K562 (cell line): ENCODE results near the gene NAV2.

Experiments
- CBX1 ChIP-seq: sonication (generic); IDR thresholded peaks from 2 replicates; pipeline ENCODE4 v1.6.1; 2016; ENCODE audit warnings: antibody characterized with exemption, low read depth, mild to moderate bottlenecking
- EGR1 ChIP-seq: fragments of 450-650 bp; conservative IDR thresholded peaks from 2 replicates; pipeline ENCODE4 v1.6.1; 2017; ENCODE audit warnings: mild to moderate bottlenecking
- ETV6 ChIP-seq, 3 experiments: fragments of 150-350 bp in 1 of 3; sonication (generic) in 1 of 3; formaldehyde crosslinking in 1 of 3; IDR thresholded peaks; 2 replicates each; pipeline versions ENCODE4 v1.6.1 to v1.8.0; 2014 to 2022; ENCODE audit warnings: borderline replicate concordance in 2 of 3, low read depth in 2 of 3, antibody characterized with exemption in 1 of 3, low read length in 1 of 3, mild to moderate bottlenecking in 1 of 3, missing genetic modification reagents in 1 of 3
- JUNB ChIP-seq: fragments of 450-650 bp; formaldehyde crosslinking; conservative IDR thresholded peaks from 2 replicates; pipeline ENCODE4 v1.4.0; 2020; ENCODE audit warnings: mild to moderate bottlenecking
- MTA3 ChIP-seq: fragments of 450-650 bp; formaldehyde crosslinking; IDR thresholded peaks from 2 replicates; pipeline ENCODE4 v1.6.1; 2017; ENCODE audit warnings: mild to moderate bottlenecking, borderline replicate concordance
- POLR2A ChIP-seq: fragments of 450-650 bp; conservative IDR thresholded peaks from 2 replicates; pipeline ENCODE4 v1.6.1; 2016
- POLR2AphosphoS5 ChIP-seq: IDR thresholded peaks from 2 replicates; pipeline ENCODE4 v1.6.1; 2011; ENCODE audit warnings: mild to moderate bottlenecking, low read depth, low read length, moderate library complexity; ENCODE audit not compliant: control insufficient read depth, insufficient read depth
- PTBP1 ChIP-seq: fragments of 200-400 bp; formaldehyde crosslinking; IDR thresholded peaks from 2 replicates; pipeline ENCODE4 v1.6.1; 2017; ENCODE audit warnings: low read depth, low read length
- SMC3 ChIP-seq: conservative IDR thresholded peaks from 2 replicates; pipeline ENCODE4 v1.6.1; 2011; ENCODE audit warnings: low read depth, low read length, improper control_type of control experiment; ENCODE audit not compliant: insufficient read depth
- ZNF311 ChIP-seq: fragments of 250-450 bp; sonication (Bioruptor Pico); IDR thresholded peaks from 2 replicates; pipeline ENCODE4 v1.4.0; 2020; ENCODE audit warnings: mild to moderate bottlenecking, moderate library complexity
- ZNF408 ChIP-seq: fragments of 250-450 bp; sonication (Bioruptor Pico); IDR thresholded peaks from 2 replicates; pipeline ENCODE4 v1.4.0; 2020; ENCODE audit warnings: low read depth, mild to moderate bottlenecking, moderate library complexity
- TF ChIP-seq, protein P1 (sequence below), 2 experiments: IDR thresholded peaks; 2 replicates each; pipeline ENCODE4 v1.6.1; 2011; ENCODE audit warnings: borderline replicate concordance in 1 of 2, control low read depth in 1 of 2, low read depth in 1 of 2, low read length in 1 of 2, mild to moderate bottlenecking in 1 of 2, mixed read lengths in 1 of 2, moderate library complexity in 1 of 2; ENCODE audit not compliant: insufficient read depth in 1 of 2, insufficient read length in 1 of 2, poor library complexity in 1 of 2, severe bottlenecking in 1 of 2; ENCODE audit errors: extremely low read depth in 1 of 2

DNA sequence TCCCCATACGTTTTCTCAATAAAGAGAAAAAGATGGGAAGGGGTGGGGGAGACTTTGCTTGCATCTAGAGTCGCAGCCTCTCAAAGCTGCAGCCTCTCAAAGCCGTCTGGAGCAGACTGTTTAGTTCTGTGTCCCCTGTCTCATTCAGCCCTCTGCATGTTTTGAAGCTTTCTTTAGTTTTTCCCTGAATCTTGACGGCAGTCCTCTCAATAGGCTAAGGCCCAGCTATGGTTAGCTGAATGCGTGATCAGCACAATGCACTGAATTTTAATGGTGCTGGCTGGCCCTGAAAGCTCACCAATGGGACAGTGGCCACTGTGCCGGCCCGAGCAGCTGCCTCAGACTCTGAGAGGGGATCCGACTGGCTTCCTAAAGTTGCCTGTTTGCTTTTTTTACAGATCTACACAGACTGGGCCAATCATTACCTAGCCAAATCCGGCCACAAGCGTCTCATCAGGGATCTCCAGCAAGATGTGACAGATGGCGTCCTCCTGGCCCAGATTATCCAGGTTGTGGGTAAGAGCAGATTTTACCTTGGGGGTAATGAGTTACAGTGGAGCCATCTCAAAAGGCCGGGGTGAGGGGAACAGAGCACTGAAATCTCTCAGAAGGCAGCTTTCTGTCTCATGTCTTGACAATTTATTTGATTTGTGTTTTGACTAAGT is 119.6 kb downstream of the NAV2 start:
- TF ChIP-seq SMC3 (no peak), ZNF408 (no peak), CBX1 (no peak), MTA3 (no peak), PTBP1 (no peak), JUNB (no peak), POLR2AphosphoS5 (no peak), EGR1 (no peak), ZNF311 (CRISPR knock-in tag) (no peak), POLR2A (no peak), ETV6 (IDR thresholded peaks at IDR 0.05; ENCODE audit: borderline replicate concordance in 1 of 2, low read depth in 2 of 2, low read length in 1 of 2) (no peak), ETV6 (CRISPR knock-in tag; IDR thresholded peaks at IDR 0.05; ENCODE audit: borderline replicate concordance) (no peak)
- TF ChIP-seq, protein P1, sequence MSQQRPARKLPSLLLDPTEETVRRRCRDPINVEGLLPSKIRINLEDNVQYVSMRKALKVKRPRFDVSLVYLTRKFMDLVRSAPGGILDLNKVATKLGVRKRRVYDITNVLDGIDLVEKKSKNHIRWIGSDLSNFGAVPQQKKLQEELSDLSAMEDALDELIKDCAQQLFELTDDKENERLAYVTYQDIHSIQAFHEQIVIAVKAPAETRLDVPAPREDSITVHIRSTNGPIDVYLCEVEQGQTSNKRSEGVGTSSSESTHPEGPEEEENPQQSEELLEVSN (IDR thresholded peaks at IDR 0.05; ENCODE audit: borderline replicate concordance in 1 of 2, extremely low read depth in 1 of 2, insufficient read depth in 1 of 2, insufficient read length in 1 of 2, low read depth in 1 of 2, low read length in 1 of 2, poor library complexity in 1 of 2, severe bottlenecking in 1 of 2): no peak
